H1 (cell line): ENCODE data around the gene AHCY. TPM values are rescaled to one million over a fixed set of nuclear protein-coding genes. Genes with fewer than 3 reads are reported as not detected.

ENCODE experiments used
- CTCF ChIA-PET: fragments of 300-600 bp; sonication (Branson Sonifier 250); formaldehyde crosslinking; loops from one replicate; lab custom pipeline; 2021; ENCODE audit not compliant: partially characterized antibody; lab: Charles Lee
- POLR2A ChIA-PET: fragments of 300-600 bp; sonication (Branson Sonifier 250); formaldehyde crosslinking; loops from one replicate; lab custom pipeline; 2021; ENCODE audit warnings: inconsistent platforms; ENCODE audit not compliant: partially characterized antibody; lab: Charles Lee
- DNase-seq, 2 experiments: peaks; one replicate each; pipeline versions ENCODE4 v3.0.0 to v3.0.0-alpha.2; 2010 to 2022; ENCODE audit warnings: low spot score in 2 of 2, low read depth in 1 of 2, mixed read lengths in 1 of 2
- FAIRE-seq: peaks from 2 replicates; lab custom pipeline; 2011; peaks lifted over from hg19 to GRCh38; lab: Jason Lieb, UNC
- H2AFZ ChIP-seq: 2 replicates; pipeline ENCODE4 v1.8.1; 2012; ENCODE audit warnings: low read length, inconsistent platforms
- H2AK5ac ChIP-seq: 2 replicates; pipeline ENCODE4 v1.6.1; 2013; ENCODE audit warnings: low read depth, low read length
- H2BK120ac ChIP-seq: replicated peaks from 2 replicates; pipeline ENCODE3; 2013; ENCODE audit warnings: low read depth, low read length, inconsistent platforms
- H2BK12ac ChIP-seq: 2 replicates; pipeline ENCODE4 v1.6.1; 2013; ENCODE audit warnings: low read depth, low read length
- H2BK15ac ChIP-seq: 2 replicates; pipeline ENCODE4 v1.6.1; 2013; ENCODE audit warnings: low read length
- H2BK20ac ChIP-seq: 2 replicates; pipeline ENCODE4 v1.6.1; 2013; ENCODE audit warnings: low read length
- H2BK5ac ChIP-seq: 2 replicates; pipeline ENCODE4 v1.6.1; 2013; ENCODE audit warnings: low read depth, low read length
- H3K14ac ChIP-seq: 2 replicates; pipeline ENCODE4 v1.6.1; 2013; ENCODE audit warnings: inconsistent platforms; ENCODE audit not compliant: insufficient read length
- H3K18ac ChIP-seq: 2 replicates; pipeline ENCODE4 v1.6.1; 2013; ENCODE audit warnings: low read length; ENCODE audit errors: extremely low read depth
- H3K23ac ChIP-seq: 2 replicates; pipeline ENCODE4 v1.6.1; 2013; ENCODE audit warnings: inconsistent platforms; ENCODE audit not compliant: insufficient read length
- H3K23me2 ChIP-seq: 2 replicates; pipeline ENCODE4 v1.6.1; 2013; ENCODE audit warnings: low read depth, low read length
- H3K27ac ChIP-seq: 2 replicates; pipeline ENCODE4 v1.6.1; 2011; ENCODE audit warnings: low read depth, low read length, inconsistent platforms
- H3K27me3 ChIP-seq, 4 experiments: replicated peaks in 1 of 4; 1 replicate in 1 of 4; 2 replicates in 3 of 4; pipeline versions ENCODE4 v1.6.1 to v1.8.1; 2011 to 2013; ENCODE audit warnings: low read length in 3 of 4, mild to moderate bottlenecking in 3 of 4, inconsistent platforms in 2 of 4, mixed read lengths in 2 of 4, moderate library complexity in 1 of 4; ENCODE audit not compliant: control insufficient read depth in 3 of 4, insufficient read depth in 3 of 4; ENCODE audit errors: extremely low read depth in 1 of 4
- H3K36me3 ChIP-seq, 4 experiments: 2 replicates each; pipeline versions ENCODE4 v1.6.1 to v1.8.1; 2011 to 2013; ENCODE audit warnings: mild to moderate bottlenecking in 4 of 4, low read length in 3 of 4, moderate library complexity in 2 of 4, control low read depth in 1 of 4, inconsistent platforms in 1 of 4; ENCODE audit not compliant: insufficient read depth in 4 of 4, control insufficient read depth in 2 of 4
- H3K4ac ChIP-seq: replicated peaks from 2 replicates; pipeline ENCODE3; 2013; ENCODE audit warnings: low read length, low read depth, mixed read lengths, inconsistent platforms; ENCODE audit not compliant: insufficient read length
- H3K4me1 ChIP-seq, 4 experiments: replicated peaks in 1 of 4; 1 replicate in 1 of 4; 2 replicates in 3 of 4; pipeline versions ENCODE4 v1.6.1 to v1.8.1; 2011 to 2013; ENCODE audit warnings: low read length in 3 of 4, inconsistent platforms in 2 of 4, mixed read lengths in 1 of 4; ENCODE audit not compliant: insufficient read depth in 4 of 4, control insufficient read depth in 3 of 4
- H3K4me2 ChIP-seq, 2 experiments: 2 replicates each; pipeline versions ENCODE4 v1.6.1 to v1.8.1; 2011 to 2013; ENCODE audit warnings: low read depth in 2 of 2, low read length in 2 of 2, control low read depth in 1 of 2, inconsistent platforms in 1 of 2, mild to moderate bottlenecking in 1 of 2; ENCODE audit not compliant: insufficient read depth in 1 of 2
- H3K4me3 ChIP-seq, 4 experiments: fragments of 200-600, 300-600 bp in 1 of 4; sonication (generic), shearing (Covaris generic), sonication (Bioruptor Twin) in 1 of 4; 2 replicates each; pipeline versions ENCODE4 v1.5.1 to v1.8.1; 2011 to 2016; ENCODE audit warnings: low read length in 4 of 4, low read depth in 3 of 4, control low read depth in 2 of 4, inconsistent platforms in 2 of 4, mild to moderate bottlenecking in 2 of 4, mixed read lengths in 1 of 4, moderate library complexity in 1 of 4; ENCODE audit not compliant: insufficient read depth in 2 of 4; ENCODE audit errors: extremely low read depth in 1 of 4
- H3K56ac ChIP-seq: replicated peaks from 2 replicates; pipeline ENCODE3; 2013; ENCODE audit warnings: low read depth, mild to moderate bottlenecking, mixed read lengths, low read length, inconsistent platforms; ENCODE audit not compliant: insufficient read length
- H3K79me1 ChIP-seq: 2 replicates; pipeline ENCODE4 v1.6.1; 2013; ENCODE audit warnings: low read depth, low read length, control low read depth
- H3K79me2 ChIP-seq, 2 experiments: 2 replicates each; pipeline versions ENCODE4 v1.6.1 to v1.8.1; 2012 to 2013; ENCODE audit warnings: low read length in 2 of 2, mild to moderate bottlenecking in 2 of 2, inconsistent platforms in 1 of 2; ENCODE audit not compliant: insufficient read depth in 2 of 2, control insufficient read depth in 1 of 2
- H3K9ac ChIP-seq, 4 experiments: replicated peaks in 1 of 4; 1 replicate in 1 of 4; 2 replicates in 3 of 4; pipeline versions ENCODE4 v1.6.1 to v1.8.1; 2011 to 2013; ENCODE audit warnings: low read depth in 3 of 4, low read length in 3 of 4, control low read depth in 2 of 4, mild to moderate bottlenecking in 2 of 4, moderate library complexity in 2 of 4, inconsistent platforms in 1 of 4; ENCODE audit errors: extremely low read depth in 1 of 4
- H3K9me3 ChIP-seq, 2 experiments: 2 replicates each; pipeline versions ENCODE4 v1.6.1 to v1.8.1; 2012 to 2013; ENCODE audit warnings: mild to moderate bottlenecking in 2 of 2, moderate library complexity in 2 of 2, control low read depth in 1 of 2, inconsistent platforms in 1 of 2, low read depth in 1 of 2, low read length in 1 of 2, mixed read lengths in 1 of 2; ENCODE audit not compliant: insufficient read depth in 2 of 2
- H4K20me1 ChIP-seq, 2 experiments: replicated peaks in 1 of 2; 2 replicates each; pipeline versions ENCODE3 to v1.8.1; 2011 to 2013; ENCODE audit warnings: inconsistent platforms in 2 of 2, low read length in 2 of 2, mild to moderate bottlenecking in 1 of 2; ENCODE audit not compliant: insufficient read depth in 2 of 2, control insufficient read depth in 1 of 2
- H4K5ac ChIP-seq: 2 replicates; pipeline ENCODE4 v1.6.1; 2013; ENCODE audit warnings: low read length, low read depth, mixed read lengths, inconsistent platforms; ENCODE audit not compliant: insufficient read length
- H4K8ac ChIP-seq: 2 replicates; pipeline ENCODE4 v1.8.0; 2013; ENCODE audit warnings: mild to moderate bottlenecking, moderate library complexity, low read length, inconsistent platforms; ENCODE audit not compliant: insufficient read depth; ENCODE audit errors: extremely low read depth
- H4K91ac ChIP-seq: replicated peaks from 2 replicates; pipeline ENCODE3; 2013; ENCODE audit warnings: low read length, mixed read lengths, inconsistent platforms; ENCODE audit not compliant: insufficient read length
- CHD2 ChIP-seq: IDR thresholded peaks from 2 replicates; pipeline ENCODE4 v1.6.1; 2012; ENCODE audit warnings: low read length, improper control_type of control experiment
- HDAC2 ChIP-seq, 2 experiments: fragments of 300-600 bp in 1 of 2; sonication (generic) in 1 of 2; IDR thresholded peaks; 2 replicates each; pipeline ENCODE4 v1.6.1; 2011 to 2012; ENCODE audit warnings: low read depth in 2 of 2, low read length in 2 of 2, mild to moderate bottlenecking in 2 of 2, moderate library complexity in 2 of 2, borderline replicate concordance in 1 of 2, inconsistent platforms in 1 of 2
- KDM5A ChIP-seq: fragments of 200-600 bp; IDR thresholded peaks from 2 replicates; pipeline ENCODE4 v1.7.1; 2012; ENCODE audit warnings: mild to moderate bottlenecking, low read length, inconsistent platforms, mixed read lengths
- NRF1 ChIP-seq: IDR thresholded peaks from 2 replicates; pipeline ENCODE4 v1.6.1; 2011; ENCODE audit warnings: mild to moderate bottlenecking, low read depth, low read length, improper control_type of control experiment
- RNF2 ChIP-seq: fragments of 200-900, 300-1000 bp; sonication (generic); IDR thresholded peaks from 2 replicates; pipeline ENCODE4 v1.7.1; 2016; ENCODE audit warnings: borderline replicate concordance, low read depth, mild to moderate bottlenecking, antibody characterized with exemption, low read length; ENCODE audit not compliant: poor library complexity, severe bottlenecking; ENCODE audit errors: missing control alignments
- SIN3A ChIP-seq, 2 experiments: IDR thresholded peaks in 1 of 2; conservative IDR thresholded peaks in 1 of 2; 2 replicates each; pipeline ENCODE4 v1.6.1; 2011 to 2012; ENCODE audit warnings: low read length in 2 of 2, improper control_type of control experiment in 1 of 2, low read depth in 1 of 2, mild to moderate bottlenecking in 1 of 2
- SP2 ChIP-seq: IDR thresholded peaks from 2 replicates; pipeline ENCODE4 v1.6.1; 2012; ENCODE audit warnings: mild to moderate bottlenecking, low read length, inconsistent platforms
- YY1 ChIP-seq: IDR thresholded peaks from 2 replicates; pipeline ENCODE4 v1.6.1; 2011; ENCODE audit warnings: low read depth, mild to moderate bottlenecking, low read length
- polyA plus RNA-seq, 7 experiments: library from polyadenylated mRNA; depleted of rRNA in 3 of 7; stranded (reverse) in 5 of 7; unstranded in 2 of 7; fragments of >200 nt in 5 of 7; fragments of 200-250 nt in 2 of 7; gene quantifications; 1 replicate in 5 of 7; 2 replicates in 1 of 7; 4 replicates in 1 of 7; pipeline versions ENCODE4 v1.2.1 to v1.2.3, GENCODE V29; 2011 to 2013; ENCODE audit warnings: missing spikeins in 2 of 7, mixed read lengths in 2 of 7
- total RNA-seq: library from RNA; stranded (reverse); fragmentation: NEBNext Ultra II Directional; extraction: Animal tissue kit (Norgen Biotek cat#: 25700); gene quantifications from 2 replicates; pipeline ENCODE4 v1.2.1, GENCODE V29; 2021

Gene AHCY
- total and polyA plus RNA-seq, 2 of the 8 experiments (the other 6 are each of a cell fraction or from before 2014, with no cell fraction given) = 404 to 638 TPM

DNA sequence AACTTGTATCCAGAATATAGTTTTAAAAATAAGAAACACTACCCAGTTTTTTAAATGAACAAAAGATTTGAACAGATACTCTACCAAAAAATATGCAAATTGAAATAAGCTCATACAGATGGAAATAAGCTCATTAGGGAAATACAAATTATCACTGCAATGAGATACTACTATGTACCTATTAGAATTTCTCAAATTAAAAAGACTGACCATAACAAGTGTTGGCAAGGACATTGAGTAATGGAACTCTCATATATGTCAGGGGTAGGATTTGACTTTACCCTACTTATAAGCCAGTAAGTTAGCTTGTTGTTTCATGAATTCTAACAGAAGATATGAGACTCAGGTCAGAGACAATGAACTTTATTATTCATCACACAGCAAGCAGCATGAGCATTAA, 71.5 kb downstream of the AHCY start:
- no peaks in the 10 kb centered on the region for H4K20me1 ChIP-seq
- peaks cover 0 to 9% of the 10 kb centered on the region in 2 experiments; a peak in 1 of 4 replicates for H3K9me3 ChIP-seq
- H2AK5ac ChIP-seq = no peak overlapping the region
- H3K23ac ChIP-seq = no peak overlapping the region
- H3K4me1 ChIP-seq = no peaks in the 10 kb centered on the region
- H3K56ac ChIP-seq = no peak overlapping the region
- no peak overlapping the region for H4K5ac ChIP-seq
- H3K14ac ChIP-seq = no peak overlapping the region
- no peak for DNase-seq
- H3K23me2 ChIP-seq = no peaks in the 10 kb centered on the region; the same call in 1 of the 2 replicates
- no peak overlapping the region for H2AFZ ChIP-seq
- no peak overlapping the region for H4K8ac ChIP-seq
- FAIRE-seq = no peak
- no peak overlapping the region for H2BK5ac ChIP-seq
- ChIA-PET CTCF (interaction anchor here (0.8 kb wide), 1 partner anchor 13 kb away, joined by 5 read pairs; no protein-coding TSS in a partner anchor), POLR2A (interaction anchor here (0.8 kb wide), 1 partner anchor 17 kb away, joined by 3 read pairs; no protein-coding TSS in a partner anchor)
- no peak overlapping the region for H3K4ac ChIP-seq
- no peak overlapping the region for H4K91ac ChIP-seq
- H2BK20ac ChIP-seq = no peak overlapping the region
- no peaks in the 10 kb centered on the region for H3K36me3 ChIP-seq
- no peak overlapping the region for H2BK12ac ChIP-seq
- no peak overlapping the region for H3K4me2 ChIP-seq
- no peaks in the 10 kb centered on the region for H3K27me3 ChIP-seq
- no peak overlapping the region for H3K4me3 ChIP-seq
- no peaks in the 10 kb centered on the region for H3K79me2 ChIP-seq
- H3K9ac ChIP-seq = no peak overlapping the region
- H3K27ac ChIP-seq = no peak overlapping the region
- H3K18ac ChIP-seq = no peak overlapping the region
- H2BK15ac ChIP-seq = no peak overlapping the region
- TF ChIP-seq SIN3A (conservative IDR thresholded peaks at IDR 0.05 in 1 of 2, IDR thresholded peaks at IDR 0.05 in 1 of 2; ENCODE audit: low read depth in 1 of 2, low read length in 2 of 2) (no peak), CHD2 (no peak), HDAC2 (IDR thresholded peaks at IDR 0.05; ENCODE audit: borderline replicate concordance in 1 of 2, low read depth in 2 of 2, low read length in 2 of 2) (no peak), SP2 (no peak), YY1 (no peak), RNF2 (no peak), NRF1 (no peak), KDM5A (no peak)
- no peaks in the 10 kb centered on the region for H3K79me1 ChIP-seq
- no peak overlapping the region for H2BK120ac ChIP-seq
